ENCODE results near the gene PDZRN3.

PDZRN3 gene

DNA sequence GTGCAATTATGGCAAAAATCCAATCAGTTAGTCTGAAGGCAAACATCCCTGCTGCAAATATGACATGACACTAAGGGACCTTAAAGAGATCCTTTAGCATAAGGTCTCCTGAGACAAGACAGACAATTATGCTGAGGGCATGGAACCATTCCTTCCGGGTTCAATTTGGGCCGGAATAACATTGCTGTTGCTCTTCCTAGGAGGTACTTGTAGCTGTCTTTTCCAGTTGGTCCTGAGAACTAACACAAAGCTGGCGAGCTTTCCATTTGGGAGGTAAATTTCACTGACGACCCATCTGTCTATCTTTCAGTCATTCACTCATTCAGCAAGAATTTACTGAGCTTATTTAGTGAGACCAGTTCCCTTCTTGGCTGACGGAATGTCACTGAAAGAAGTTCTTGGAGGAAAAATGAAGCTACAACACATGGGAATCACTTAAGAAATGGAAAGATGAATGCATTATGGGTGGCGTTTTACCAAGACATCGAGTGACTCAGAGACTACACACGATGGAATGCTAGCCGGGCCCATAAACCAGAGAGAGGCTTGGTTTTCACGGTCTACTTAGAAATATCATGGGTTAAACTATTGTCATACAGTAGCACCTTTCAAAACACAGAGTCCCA is 215.5 kb downstream of the PDZRN3 start:
- FAIRE-seq, result no peak

DNA sequence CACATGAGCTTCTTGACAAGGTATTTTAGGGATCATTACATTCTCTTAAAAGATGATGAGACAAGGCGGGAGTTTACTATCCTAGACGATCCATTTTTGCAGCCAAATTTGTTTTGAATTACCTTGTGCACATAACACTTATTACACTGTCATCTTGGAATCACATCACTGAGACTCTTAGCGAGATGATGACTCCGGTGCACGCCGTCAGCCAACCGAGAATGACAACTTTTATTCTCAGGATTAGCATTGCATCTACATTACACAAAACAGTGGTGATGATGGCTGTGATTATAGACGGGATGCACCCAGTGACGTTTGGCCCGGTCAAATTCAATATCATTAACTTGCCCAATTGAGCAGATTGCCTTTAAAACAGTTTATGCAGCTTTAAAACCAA is 216.1 kb downstream of the PDZRN3 start:
- FAIRE-seq, result no peak

GRCh38 chr3:73407577-73407976 is 217.2 kb downstream of the PDZRN3 start:
- no peak for FAIRE-seq

- FAIRE-seq, result no peak
Measured at GRCh38 chr3:73405853-73406252, 218.9 kb downstream of the PDZRN3 start.

- FAIRE-seq, result no peak
Measured at GRCh38 chr3:73405000-73405399, 219.7 kb downstream of the PDZRN3 start.

DNA sequence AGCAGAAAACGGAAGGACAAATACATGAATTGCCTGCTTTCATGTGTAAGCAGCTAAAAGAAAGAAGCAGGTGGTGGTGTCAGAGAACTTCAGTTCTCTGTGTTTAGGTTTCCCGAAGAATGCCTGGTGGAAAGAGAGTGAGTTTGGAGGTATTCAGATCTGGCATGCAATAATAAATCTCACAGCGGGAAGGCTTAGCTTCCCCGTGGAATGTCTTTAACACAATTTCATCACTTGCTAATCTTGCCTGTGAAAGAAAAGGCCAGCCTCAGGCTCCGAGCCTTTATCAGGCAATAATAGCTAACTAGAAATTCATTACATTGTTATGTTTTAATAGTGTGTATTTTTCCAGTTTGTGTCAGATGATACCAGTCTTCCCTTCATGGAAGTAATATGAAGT is 220.3 kb downstream of the PDZRN3 start:
- no peak for FAIRE-seq

- no peak for FAIRE-seq
Measured at GRCh38 chr3:73403444-73403843, 221.3 kb downstream of the PDZRN3 start.

DNA sequence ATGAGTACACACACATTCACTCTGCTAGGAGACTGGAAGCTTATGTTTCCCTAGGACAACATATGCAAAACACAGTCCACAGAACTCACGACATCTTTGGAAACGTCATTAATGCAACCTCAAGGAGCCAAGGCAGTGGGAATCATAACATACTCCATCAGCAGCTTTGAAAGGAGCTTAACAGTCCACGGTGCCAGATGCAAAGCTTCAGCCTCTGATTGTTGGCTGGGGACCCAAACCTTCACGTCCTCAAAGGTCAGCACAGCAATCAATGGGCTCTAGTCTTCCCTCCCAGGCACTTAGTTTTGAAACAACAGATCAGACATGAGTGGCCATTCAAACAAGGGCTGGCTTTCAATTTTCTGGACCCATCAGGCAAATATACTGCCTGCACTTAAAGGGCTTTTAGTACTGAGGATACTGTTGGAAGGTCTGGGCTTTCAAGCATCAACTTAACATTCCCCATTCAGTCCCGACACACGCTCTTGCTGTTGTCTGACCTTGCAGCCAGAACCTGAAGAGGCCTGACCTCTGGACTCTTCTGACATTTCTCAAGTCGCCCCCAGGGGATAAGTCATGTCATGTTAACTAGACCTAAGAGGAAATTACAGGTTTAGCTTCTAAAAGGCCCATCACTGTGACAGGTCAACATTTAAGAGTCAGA is 223.0 kb downstream of the PDZRN3 start:
- no peak for FAIRE-seq

DNA sequence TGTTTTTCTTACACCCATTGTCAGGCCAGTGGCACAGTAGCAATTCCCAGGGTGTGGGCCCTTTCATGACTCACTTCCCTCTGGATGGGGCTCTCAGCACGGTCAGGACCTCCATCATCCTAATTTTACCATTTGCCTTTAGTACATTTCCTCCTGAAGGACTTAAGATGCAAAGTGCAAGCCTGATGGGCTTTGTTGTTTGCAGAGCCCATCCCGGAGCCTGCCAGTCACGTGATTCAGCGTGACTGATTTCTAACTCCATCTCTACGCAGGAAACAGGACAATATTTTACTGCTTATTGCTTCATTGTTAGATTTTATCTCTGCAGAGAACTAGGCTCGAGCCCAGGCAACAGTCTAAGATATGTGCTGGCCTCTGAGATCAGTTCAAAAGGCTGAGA is 223.7 kb downstream of the PDZRN3 start:
- FAIRE-seq, result no peak

DNA sequence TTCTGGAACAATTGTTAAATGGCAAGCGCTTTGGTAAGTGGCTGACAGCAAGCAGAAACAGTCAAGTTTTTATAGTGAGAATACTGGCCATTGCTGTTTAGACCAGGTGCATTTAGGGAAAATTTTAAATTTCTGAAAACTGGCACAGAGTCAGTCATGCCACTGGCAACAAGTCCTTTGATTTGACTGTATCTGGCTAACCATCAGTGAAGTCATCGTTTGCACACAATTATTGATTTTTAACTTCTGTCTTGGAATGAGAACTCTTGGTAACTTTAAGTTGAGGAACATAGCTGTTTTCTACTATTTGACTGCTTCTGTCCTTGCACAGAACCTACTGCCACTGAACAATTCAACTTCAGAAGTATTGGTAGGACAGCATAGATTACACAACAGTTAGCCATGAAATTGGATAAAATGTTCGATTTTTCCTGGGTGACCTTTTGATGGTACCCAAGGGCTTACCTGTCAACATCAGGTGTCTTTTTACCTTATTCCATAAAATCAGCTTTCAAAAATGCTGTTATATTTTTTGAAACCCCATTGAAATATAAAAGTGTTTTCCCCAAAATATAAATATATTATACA is 225.0 kb downstream of the PDZRN3 start:
- FAIRE-seq, result no peak

- FAIRE-seq, result no peak
Measured at GRCh38 chr3:73399106-73399505, 225.6 kb downstream of the PDZRN3 start.

DNA sequence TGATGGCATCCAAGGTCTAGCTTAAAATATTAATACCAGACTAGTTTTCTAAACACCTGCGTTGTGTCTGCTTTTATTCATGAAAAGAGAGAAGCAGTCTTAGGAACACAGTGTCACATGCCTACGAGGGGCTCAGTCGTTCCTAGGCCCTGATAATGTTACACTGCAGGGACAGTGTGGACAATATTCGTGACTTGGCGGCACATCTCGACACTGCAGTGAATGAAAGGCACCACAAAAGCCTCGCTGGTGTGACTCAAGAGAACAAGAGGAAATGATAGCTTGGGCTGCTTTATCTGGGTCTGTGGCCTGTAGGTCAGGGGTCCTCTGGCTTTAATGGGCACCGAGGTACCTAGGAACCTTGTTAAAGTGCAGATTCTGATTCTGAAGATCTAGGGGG is 226.7 kb downstream of the PDZRN3 start:
- FAIRE-seq, result no peak

- no peak for FAIRE-seq
Measured at GRCh38 chr3:73394240-73394639, 230.5 kb downstream of the PDZRN3 start.

DNA sequence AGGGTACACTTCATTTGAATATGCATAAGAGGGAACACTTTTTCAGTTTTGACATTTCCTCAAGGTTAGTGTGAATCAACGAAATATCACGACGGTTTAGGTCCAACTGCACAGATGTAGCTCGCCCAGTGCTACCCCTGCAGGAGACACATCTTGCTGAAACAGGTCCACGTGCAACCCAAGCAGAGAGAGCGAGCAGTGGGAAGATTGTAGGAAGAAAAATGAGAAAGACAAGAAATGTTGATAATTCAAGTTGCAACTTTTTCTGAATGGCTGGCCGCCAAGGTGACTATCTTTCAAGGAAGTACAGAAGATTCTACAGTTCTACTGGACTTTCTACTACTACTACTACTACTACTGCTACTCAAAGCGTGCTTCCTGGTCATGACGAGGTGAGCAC is 231.7 kb downstream of the PDZRN3 start:
- no peak for FAIRE-seq

DNA sequence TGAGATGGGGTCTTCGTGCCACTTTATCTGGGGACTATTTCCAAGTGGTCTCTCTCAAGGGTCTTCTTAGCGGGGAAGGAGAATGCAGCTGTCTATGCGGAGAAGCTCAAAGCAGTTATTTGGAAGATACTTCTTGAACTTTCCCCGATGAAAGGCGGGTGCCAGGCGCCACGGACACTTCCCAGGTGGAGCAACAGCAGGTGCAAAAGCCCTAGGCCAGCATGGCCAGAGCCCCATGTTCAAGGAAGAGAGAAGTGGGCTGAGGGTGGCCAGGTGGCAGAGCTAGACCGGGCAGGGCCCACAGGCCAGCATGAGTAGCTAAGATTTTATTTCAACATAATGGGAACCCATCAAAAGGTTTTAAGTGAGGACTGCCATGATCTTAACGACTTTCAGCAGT is 232.8 kb downstream of the PDZRN3 start:
- FAIRE-seq, result no peak

DNA sequence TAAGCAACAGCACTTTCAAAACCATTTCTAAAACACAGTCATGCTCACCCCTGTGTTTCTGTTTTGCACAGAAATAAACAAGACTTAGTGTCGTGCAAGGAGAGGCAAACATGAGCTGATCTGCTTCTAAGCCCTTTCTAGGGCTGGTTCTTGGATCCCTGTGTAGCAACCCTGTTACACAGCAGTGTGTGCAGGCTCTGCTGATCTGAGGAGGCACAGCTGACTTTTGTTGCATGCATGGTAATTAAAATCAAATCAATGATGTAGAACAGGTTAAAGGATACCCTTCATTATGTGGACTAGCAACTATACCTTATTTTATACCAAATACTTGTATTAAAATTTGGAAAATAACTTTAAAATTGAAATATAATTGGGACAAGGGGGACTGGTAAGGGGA is 234.8 kb downstream of the PDZRN3 start:
- FAIRE-seq, result no peak

GRCh38 chr3:73389117-73389813 is 235.5 kb downstream of the PDZRN3 start:
- FAIRE-seq, result no peak

DNA sequence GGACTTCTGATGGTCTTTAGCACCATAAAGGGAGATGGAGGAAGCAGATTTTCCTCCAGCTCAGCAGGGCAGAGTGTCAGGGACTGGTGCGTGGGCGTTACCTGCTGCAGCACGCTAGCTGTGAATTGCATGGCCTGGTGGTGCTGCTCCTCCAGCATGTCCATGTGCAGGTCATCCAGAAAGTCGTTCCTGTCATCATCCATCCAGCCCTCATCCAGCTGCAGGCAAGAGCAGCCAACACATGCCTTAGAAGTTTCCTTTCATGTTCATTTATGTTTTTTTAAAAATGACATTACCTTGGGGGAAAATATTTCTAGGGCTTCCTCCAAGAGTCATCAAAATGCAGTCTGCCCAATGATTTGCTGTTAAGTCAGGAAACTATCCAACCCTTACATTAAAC is 239.2 kb downstream of the PDZRN3 start:
- no peak for FAIRE-seq

DNA sequence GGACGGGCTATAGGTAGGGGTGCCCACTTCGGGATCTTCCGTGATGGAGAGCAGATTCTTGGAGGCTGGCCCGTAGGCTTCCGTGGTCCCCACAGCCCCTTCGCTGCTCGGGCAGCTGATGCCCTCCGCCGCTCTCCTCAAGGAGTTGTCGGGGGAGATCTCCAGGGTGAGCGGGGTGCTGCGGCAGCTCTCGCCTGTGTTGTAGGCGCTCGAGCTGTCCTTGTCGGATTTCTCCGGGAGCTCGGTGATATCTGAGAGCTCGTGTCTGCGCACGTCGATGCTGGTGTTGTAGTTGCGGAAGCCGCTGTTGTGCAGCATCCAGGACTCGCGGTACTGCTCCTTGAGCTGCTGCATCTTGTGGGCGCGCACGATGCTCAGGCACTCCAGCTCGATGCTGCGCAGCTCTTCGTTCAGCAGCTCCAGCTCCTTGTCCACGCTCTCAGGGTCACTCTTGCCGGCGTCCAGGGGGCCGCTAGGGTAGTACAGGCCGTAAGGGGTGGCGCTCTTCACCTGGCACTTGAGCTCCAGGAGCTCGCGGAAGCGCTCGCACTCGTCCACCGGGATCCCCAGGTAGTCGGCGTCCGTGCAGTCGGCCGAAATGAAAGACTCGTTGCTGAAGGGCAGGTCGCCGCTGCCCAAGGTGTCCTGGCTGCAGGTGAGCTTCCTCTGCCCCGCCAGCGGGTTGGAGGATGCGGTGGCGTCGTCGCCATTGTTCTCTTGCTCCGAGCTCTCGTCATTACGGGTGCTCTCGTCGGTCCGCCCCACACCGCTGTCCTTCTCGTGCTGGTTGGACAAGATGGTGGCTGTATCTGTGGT is 240.4 kb downstream of the PDZRN3 start:
- FAIRE-seq, result no peak

DNA sequence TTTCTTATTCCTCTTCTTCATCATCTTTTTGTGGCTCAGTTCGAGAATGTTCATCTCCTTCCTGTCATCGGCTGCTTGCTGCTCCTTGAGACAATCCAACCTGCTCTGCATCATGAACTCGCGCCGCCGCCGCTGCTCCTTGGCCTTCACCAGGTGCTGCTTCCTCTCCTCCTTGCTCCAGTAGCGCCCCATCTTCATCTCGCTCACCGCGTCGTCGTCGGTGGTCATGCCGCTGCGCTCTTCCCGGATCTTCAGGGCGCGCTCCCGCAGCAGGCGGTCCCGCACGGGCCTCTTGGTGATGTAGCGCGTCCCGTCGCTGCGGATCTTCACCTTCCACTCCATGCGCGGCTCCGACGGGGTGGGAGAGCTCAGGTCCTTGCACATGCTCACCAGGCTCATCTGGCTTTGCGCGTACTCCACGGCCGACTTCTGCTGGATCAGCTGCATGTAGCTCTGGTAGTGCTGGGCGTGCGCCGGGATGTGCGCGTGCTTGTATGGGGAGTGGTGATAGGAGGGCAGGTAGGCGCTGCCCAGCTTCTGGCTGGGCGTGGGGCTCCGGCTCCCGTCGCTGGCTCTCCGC is 241.2 kb downstream of the PDZRN3 start:
- no peak for FAIRE-seq

DNA sequence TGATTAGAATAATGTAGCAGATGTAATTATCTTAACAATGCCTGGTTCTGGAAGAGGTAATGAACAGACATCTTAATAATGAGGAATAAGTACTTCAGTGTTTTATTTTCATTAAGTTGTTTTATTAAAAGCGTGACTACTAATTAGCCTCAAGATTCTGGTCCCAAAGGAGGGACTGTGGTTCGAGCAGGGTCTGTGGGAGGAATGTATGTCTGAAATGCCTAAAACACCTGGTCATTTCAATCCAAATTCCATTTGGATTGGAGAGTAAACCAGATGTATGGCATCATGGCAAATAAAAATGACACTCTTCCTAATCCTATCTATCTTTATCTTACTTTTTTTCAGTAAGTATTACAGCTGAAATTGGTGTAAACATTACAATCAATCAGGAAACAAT is 243.2 kb downstream of the PDZRN3 start:
- FAIRE-seq, result no peak

DNA sequence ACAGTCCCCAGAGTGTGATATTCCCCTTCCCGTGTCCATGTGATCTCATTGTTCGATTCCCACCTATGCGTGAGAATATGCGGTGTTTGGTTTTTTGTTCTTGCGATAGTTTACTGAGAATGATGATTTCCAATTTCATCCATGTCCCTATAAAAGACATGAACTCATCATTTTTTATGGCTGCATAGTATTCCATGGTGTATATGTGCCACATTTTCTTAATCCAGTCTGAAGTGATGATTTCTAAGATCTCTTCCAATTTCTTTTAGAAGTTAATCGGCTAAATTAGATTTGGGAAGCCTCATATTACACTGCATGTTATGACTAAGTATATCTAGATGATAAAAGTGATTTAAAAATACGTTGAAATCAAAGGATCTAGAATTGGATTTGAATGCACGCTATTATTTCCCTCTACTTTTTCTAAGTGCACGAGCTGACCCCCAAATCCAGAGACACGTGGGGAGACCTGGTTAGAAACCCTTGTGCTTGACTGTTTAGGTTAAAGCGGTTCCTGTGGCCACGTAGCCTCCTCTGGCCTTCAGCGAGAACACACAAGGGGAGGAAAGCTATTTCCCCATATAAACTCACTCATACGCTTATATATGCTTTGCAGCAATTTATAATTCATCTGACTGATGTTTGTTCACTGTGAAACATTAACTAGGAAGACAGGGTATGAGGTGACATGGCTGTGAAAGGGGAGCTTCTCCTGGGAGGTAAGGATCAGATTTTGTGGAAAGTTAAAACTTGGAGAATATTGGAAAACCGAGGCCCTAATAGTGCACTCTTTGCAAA is 243.8 kb downstream of the PDZRN3 start:
- FAIRE-seq, result no peak
